ENCODE measurements around the gene TMEM186.
"Not testable (repeated sequence)": the region's sequence is repeated elsewhere in the genome, so short reads cannot be mapped to it uniquely, and the experiment has no call there.

TMEM186 gene

GRCh38 chr16:8751481-8752311 lies 45.7 kb downstream of the TMEM186 start:
- DNase-seq, result no peak
- TF ChIP-seq GATA1 (IDR thresholded peaks at IDR 0.05; ENCODE audit: low read depth, low read length) (no peak), POLR2A (IDR thresholded peaks at IDR 0.05; ENCODE audit: low read length) (no peak)

GRCh38 chr16:8748944-8749343 lies 48.5 kb downstream of the TMEM186 start:
- not testable (repeated sequence) for DNase-seq

Measured in erythroblast (primary cell).